Effector memory CD4-positive, alpha-beta T cell (primary cell): ENCODE data around the gene TANC1.

ENCODE experiments used
- DNase-seq, 3 donors: peaks; one replicate each; pipeline ENCODE4 v3.0.0-alpha.2; 2020
- H3K27ac ChIP-seq: 2 replicates; pipeline ENCODE4 v1.7.0; 2013; ENCODE audit warnings: mild to moderate bottlenecking, low read length, moderate library complexity; ENCODE audit not compliant: insufficient read depth, poor library complexity, severe bottlenecking
- H3K27me3 ChIP-seq: replicated peaks from 2 replicates; pipeline ENCODE4 v1.7.0; 2013; ENCODE audit warnings: mild to moderate bottlenecking, low read length; ENCODE audit not compliant: insufficient read depth, control insufficient read depth, poor library complexity, severe bottlenecking
- H3K36me3 ChIP-seq: 2 replicates; pipeline ENCODE4 v1.7.0; 2013; ENCODE audit warnings: mild to moderate bottlenecking, low read length, moderate library complexity; ENCODE audit not compliant: control insufficient read depth, insufficient read depth
- H3K4me1 ChIP-seq: 2 replicates; pipeline ENCODE4 v1.7.0; 2013; ENCODE audit warnings: low read length, mild to moderate bottlenecking; ENCODE audit not compliant: control insufficient read depth, insufficient read depth, poor library complexity, severe bottlenecking
- H3K4me3 ChIP-seq: 2 replicates; pipeline ENCODE4 v1.7.0; 2013; ENCODE audit warnings: low read length, low read depth, mild to moderate bottlenecking; ENCODE audit not compliant: insufficient read depth, poor library complexity, severe bottlenecking
- H3K9me3 ChIP-seq: 2 replicates; pipeline ENCODE4 v1.7.0; 2013; ENCODE audit warnings: mild to moderate bottlenecking, low read length, moderate library complexity; ENCODE audit not compliant: control insufficient read depth

TANC1 gene

DNA sequence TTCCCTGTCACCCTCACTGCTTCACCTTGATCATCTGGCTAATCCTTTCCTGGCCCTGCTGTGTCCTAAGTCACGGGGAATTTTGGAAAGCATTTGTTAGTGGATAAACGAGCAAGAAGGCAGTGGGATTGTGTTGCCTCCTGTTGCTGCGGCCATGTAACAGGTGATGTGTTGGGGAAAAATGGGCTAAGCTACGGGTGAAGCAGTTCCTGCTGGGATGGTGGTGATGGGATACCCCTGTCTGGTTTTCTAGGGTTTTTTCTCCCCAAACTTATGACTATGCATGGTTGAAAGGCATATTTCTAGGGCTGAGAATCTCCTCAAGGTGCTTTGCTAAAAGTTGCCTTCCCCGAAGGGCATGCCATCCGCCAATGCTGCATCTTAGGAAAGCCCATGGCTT, 249.9 kb downstream of the TANC1 start:
- Histone ChIP-seq H3K4me3 (no peak overlapping the region), H3K9me3 (no peaks in the 10 kb centered on the region), H3K27me3 (no peaks in the 10 kb centered on the region), H3K36me3 (no peaks in the 10 kb centered on the region), H3K27ac (no peak overlapping the region), H3K4me1 (no peaks in the 10 kb centered on the region)
- no peak for DNase-seq

DNA sequence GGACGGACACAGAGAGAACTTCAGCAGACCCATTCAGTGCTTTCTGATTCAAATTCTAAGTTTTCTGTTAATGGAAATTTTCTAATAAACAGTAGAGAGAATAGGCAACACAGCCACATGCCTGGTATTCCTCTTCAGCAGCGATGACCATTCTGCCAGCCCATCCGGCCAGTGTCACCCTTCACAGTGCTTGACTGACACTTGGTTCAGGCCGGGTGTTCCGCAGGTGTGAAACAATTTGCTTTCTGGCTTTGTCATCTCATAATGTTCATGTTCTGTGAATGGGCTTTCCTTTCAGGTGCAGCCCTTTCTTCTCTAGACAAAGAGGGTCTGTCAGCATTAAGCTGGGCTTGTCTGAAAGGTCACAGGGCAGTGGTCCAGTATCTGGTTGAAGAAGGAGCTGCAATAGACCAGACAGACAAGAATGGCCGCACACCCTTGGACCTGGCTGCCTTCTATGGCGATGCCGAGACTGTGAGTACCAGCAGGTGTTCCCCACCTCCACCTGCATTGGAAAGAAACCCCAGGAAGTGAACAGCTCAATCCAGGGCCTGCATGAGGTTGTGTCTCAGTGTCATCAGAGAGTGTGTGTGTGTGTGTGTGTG, 251.1 kb downstream of the TANC1 start:
- Histone ChIP-seq H3K27me3 (no peaks in the 10 kb centered on the region), H3K9me3 (no peaks in the 10 kb centered on the region), H3K27ac (no peak overlapping the region), H3K4me3 (no peak overlapping the region), H3K4me1 (no peaks in the 10 kb centered on the region), H3K36me3 (no peaks in the 10 kb centered on the region)
- DNase-seq: no peak

DNA sequence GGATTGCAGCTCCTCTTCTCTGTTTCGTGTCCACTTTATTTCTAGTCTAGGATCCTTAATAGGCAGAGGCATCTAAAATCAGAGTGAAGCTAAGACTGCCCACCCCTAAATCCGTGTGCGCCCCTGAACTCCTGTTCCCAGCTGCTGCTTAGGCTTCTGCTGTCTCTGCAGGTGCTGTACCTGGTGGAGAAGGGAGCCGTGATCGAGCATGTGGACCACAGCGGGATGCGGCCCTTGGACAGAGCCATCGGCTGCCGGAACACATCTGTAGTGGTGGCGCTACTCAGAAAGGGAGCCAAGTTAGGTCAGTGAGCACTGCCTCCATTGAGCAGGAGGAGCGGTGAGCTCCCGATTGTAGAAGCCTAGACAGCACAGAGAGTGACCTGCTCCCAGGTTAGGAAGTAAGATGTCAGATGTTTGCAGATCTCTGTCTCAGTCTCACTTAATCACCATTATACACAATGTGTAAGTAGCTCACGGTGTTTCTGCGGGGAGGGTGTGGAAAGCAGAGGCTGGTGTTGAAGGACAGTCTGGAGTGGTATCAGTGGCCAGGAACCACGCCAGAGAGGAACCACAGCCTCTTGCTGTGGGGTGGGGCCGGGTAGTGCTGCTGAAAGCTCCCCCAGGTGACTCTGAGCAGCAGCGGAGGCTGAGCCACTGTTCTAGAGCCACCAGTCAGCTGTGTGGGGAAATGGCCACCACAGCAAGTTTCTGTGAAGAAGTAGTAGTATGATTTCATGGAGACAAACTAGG, 255.8 kb downstream of the TANC1 start:
- Histone ChIP-seq H3K27ac (no peak overlapping the region), H3K36me3 (no peaks in the 10 kb centered on the region), H3K27me3 (no peaks in the 10 kb centered on the region), H3K4me1 (no peaks in the 10 kb centered on the region), H3K4me3 (no peak overlapping the region), H3K9me3 (no peaks in the 10 kb centered on the region)
- no peak for DNase-seq

DNA sequence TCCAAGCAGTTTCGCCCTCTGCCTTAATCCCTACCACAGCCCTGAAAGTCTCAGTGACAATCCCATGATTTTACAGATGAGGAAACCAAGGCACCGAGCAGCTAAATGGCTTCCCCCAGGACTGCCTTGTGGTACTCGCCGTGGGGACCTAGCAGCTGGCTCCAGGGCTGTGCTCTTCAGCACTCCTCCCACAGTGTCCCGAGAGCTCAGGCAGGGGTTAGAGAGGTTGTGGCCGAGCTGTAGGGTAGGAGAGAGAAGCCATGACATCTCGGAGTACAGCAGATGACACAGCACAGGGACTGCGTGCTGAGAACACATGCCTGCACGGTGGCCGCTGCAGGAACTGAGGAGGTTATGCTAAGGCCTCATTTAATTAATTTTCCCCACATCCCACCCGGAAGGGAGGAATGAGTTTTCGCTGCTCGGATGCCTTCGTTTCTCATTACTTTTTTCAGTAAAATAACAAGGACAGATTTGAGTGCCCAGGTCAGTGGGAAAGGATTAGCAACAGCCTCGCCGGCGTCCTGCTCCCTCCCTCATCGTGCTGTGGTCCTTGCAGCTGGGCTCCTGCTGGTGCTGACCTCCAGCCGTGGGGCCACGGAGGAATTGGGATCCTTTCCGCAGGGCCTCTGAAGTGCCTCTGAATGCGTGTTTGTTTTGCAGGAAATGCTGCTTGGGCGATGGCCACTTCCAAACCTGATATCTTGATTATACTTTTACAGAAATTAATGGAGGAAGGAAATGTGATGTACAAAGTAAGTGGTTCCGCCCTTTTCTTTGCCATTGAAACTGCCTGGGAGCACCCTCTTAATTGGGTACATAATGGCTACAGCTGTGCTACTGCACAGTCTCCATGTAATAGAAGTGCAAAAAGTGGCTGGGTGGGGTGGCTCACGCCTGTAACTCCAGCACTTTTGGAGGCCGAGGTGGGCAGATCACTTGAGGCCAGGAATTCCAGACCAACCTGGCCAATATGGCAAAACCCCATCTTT, 256.9 kb downstream of the TANC1 start:
- Histone ChIP-seq H3K27me3 (no peaks in the 10 kb centered on the region), H3K27ac (no peak overlapping the region), H3K4me3 (no peak overlapping the region), H3K9me3 (no peaks in the 10 kb centered on the region), H3K4me1 (no peaks in the 10 kb centered on the region), H3K36me3 (no peaks in the 10 kb centered on the region)
- DNase-seq: no peak

DNA sequence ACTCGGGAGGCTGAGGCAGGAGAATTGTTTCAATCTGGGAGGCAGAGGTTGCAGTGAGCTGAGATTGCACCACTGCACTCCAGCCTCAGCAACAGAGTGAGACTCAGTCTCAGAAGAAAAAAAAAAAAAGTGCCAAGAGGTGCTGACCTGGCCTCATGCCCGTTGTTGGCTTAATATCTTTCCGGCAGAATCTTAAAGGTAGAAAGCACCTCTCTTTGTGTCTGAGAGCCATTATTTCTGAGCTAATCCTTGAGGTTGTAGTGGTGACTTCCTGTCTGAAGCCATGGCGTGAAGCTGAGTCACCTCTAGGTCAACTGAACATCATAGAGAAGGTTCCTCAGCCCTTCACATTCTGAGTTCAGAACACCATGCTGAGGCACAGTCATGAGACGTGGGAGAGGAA, 257.6 kb downstream of the TANC1 start:
- Histone ChIP-seq H3K9me3 (no peaks in the 10 kb centered on the region), H3K36me3 (no peaks in the 10 kb centered on the region), H3K4me3 (no peak overlapping the region), H3K27ac (no peak overlapping the region), H3K27me3 (no peaks in the 10 kb centered on the region), H3K4me1 (no peaks in the 10 kb centered on the region)
- no peak for DNase-seq

DNA sequence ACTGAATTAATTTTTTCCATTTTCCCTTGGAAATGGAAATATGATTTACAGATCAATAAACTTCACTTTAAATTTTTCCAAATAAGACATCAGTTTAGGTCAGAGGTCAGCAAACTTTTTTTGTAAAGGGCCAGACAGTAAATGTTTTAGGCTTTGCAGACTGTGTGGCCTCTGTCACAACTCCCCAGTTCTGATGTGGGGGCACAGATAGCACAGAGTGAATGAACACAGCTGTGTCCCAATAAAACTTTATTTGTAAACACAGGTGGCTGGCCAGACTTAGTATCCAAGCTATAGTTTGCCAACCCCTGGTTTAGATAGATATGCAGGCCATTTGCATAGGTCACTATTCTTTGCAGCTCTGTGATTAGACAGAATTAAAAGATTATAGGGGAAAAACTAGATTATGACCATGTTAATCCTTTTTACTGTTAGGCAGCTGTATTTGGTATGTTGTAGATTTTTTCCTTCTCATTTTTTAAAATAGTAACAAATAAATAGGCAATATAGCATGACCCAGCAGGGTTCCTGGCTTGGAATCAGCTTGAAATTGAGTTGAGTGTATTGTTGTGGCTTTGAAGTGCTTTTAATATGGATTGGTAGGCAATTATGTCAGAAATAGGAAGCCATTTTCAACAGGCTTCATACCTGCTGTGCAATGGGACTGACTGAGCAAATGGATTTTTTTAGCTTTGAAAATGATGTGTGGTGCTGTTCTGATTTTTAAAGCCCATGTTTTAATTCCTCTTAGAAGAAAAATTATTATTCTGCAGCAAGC, 258.4 kb downstream of the TANC1 start:
- no peaks in the 10 kb centered on the region for H3K4me1 ChIP-seq
- H3K36me3 ChIP-seq: no peaks in the 10 kb centered on the region
- no peak overlapping the region for H3K27ac ChIP-seq
- no peaks in the 10 kb centered on the region for H3K27me3 ChIP-seq
- H3K9me3 ChIP-seq: no peaks in the 10 kb centered on the region
- no peak overlapping the region for H3K4me3 ChIP-seq
- DNase-seq: no peak

DNA sequence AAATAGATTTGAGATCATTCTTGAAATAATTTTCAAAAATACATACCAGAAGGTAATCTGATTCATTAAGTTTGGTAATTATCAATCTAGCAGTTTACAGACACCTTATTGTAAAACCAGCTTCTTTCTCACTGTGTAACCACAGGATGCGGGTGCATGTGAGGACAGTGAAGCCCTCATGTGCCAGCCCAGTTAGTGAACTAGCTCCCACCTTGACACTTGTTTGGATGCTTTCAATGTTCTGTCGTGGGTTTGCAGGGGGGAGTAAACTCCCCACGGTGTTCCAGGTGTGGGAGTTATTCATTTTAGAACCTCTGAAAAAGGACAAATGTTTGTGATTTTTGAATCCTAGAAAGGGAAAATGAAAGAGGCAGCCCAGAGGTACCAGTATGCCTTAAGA, 259.0 kb downstream of the TANC1 start:
- Histone ChIP-seq H3K36me3 (no peaks in the 10 kb centered on the region), H3K27me3 (no peaks in the 10 kb centered on the region), H3K4me3 (no peak overlapping the region), H3K27ac (no peak overlapping the region), H3K9me3 (no peaks in the 10 kb centered on the region), H3K4me1 (no peaks in the 10 kb centered on the region)
- no peak for DNase-seq

DNA sequence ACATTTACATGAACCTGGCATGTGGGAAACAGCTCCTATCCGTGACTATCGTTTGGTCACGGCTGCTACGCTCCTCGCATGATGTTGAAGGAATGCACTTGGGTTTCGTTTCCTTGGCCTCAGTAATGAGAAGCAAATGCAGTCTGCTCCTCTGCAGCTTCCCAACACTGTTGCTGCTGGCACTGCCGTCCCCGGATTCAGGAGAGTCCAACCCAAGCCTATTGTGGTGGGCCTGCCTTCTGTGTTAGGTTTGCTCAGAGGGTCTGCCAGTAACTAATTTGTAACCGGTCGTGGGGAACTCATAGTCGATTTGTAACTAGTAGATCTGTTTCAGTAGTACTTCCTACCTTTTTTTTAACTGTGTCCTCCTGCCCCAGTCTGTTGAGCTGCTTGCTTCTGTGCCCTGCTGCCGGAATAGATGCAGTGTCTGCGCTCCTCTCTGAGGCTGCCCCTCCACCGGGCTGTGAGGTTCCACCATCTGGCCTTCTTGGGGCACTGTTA, 259.7 kb downstream of the TANC1 start:
- Histone ChIP-seq H3K27ac (no peak overlapping the region), H3K4me1 (no peaks in the 10 kb centered on the region), H3K27me3 (no peaks in the 10 kb centered on the region), H3K9me3 (no peaks in the 10 kb centered on the region), H3K4me3 (no peak overlapping the region), H3K36me3 (peaks cover 1% of the 10 kb centered on the region)
- no peak for DNase-seq

DNA sequence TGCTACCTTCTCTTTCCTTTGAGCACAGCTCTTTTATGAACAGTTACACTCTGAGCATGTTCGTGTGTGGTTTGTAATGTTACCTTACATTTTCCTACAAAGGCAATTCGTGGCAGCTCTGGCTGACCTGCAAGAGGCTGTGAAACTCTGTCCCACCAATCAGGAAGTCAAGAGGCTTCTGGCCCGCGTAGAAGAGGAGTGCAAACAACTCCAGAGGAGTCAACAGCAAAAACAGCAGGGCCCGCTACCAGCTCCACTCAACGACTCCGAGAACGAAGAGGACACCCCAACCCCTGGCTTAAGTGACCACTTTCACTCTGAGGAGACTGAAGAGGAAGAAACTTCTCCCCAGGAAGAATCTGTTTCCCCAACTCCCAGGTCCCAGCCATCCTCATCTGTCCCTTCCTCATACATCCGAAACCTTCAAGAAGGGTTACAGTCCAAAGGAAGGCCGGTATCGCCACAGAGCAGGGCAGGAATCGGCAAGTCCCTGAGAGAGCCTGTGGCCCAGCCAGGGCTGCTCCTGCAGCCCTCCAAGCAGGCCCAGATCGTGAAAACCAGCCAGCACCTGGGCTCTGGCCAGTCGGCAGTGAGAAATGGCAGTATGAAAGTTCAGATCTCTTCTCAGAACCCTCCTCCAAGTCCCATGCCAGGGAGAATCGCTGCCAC, 261.2 kb downstream of the TANC1 start:
- peaks cover 6% of the 10 kb centered on the region for H3K36me3 ChIP-seq
- DNase-seq: no peak
- H3K4me3 ChIP-seq: no peak overlapping the region
- H3K9me3 ChIP-seq: no peaks in the 10 kb centered on the region
- H3K27me3 ChIP-seq: no peaks in the 10 kb centered on the region
- no peak overlapping the region for H3K27ac ChIP-seq
- H3K4me1 ChIP-seq: no peaks in the 10 kb centered on the region
